HTR-8/SVneo (cell line): Measurements from ENCODE around the gene HGD.
A peak's percentile ranks its signal among the peaks of the same experiment; 100 is the strongest.
"Not testable (repeated sequence)": the region's sequence is repeated elsewhere in the genome, so short reads cannot be mapped to it uniquely, and the experiment has no call there.

Experiments
- DNase-seq: peaks from one replicate; pipeline ENCODE4 v3.0.0; 2011; ENCODE audit warnings: low spot score, mixed read lengths; ENCODE audit not compliant: insufficient read length
- FAIRE-seq: peaks from 2 replicates; lab custom pipeline; 2011; peaks lifted over from hg19 to GRCh38; lab: Jason Lieb, UNC

Gene HGD

DNA sequence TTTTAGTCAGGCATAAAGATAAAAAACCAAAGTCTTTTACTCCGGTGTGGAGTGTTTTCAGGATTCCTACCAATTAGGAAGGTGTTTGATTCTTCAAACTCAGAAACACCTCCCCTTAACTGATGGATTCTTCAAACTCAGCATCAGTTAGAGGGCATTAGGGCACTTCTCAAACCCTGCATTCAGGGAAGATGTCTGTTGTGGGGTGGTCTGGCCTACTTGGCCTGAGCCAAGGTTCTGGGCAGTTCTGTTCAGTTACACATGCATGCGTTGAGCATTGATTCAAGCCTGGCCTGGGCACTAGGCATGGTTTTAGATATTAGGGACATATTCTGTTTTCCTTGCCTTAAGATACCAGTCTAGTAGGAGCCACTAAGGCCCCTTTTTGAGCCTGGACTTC, 1.0 kb downstream of the HGD start:
- DNase-seq = no peak
- FAIRE-seq = no peak

DNA sequence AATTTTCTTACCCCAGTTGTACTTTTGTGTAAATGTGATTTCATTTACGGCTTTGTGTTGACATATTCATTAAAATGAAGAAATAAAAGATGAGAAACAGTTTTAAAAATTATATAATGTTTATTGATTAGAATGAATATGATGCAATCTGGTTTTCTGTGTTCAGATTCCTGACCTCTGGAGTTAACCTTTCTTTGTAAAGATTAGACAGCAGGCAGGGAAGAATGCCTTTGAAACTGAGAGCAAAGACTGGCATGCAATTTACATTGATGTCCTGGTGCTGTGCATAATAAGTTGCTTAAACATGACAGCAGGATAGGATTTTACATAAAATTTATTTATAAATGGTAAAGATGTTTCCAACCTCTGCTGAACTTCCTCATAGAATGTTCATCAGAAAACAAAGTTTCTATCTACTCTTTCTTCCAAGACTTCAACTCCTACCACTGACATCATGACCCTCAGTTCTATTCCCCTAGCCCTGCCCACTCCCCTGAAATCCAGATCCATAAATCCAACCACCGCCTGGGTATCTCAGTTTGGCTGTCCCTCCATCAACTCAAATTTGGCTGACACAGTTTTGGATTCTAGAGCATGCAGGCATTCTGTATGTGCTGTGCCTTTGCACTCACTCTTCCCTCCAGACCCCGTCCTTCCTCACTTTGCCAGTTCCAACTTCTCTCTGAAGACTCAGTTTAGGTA, 1.7 kb downstream of the HGD start:
- FAIRE-seq = no peak
- no peak for DNase-seq

DNA sequence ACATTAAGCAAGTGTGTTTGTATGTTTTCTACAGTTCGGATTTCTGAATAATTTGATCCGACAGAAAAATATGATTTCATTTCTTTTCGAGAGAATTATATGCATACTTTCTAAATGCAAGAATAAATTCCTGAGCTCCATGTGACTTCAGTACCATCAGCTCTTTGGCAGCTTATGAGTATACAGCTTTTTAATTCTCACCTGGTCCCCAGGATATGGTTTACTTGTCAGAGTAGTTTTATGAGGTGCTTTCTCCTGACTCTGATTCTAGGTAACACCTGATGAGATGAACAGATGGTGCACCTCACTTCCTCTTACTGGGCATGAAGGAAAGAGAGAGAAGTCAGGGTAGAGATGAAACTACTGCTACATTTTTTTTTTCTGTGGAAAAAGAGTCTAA, 3.1 kb downstream of the HGD start:
- DNase-seq (no peak), FAIRE-seq (no peak)

DNA sequence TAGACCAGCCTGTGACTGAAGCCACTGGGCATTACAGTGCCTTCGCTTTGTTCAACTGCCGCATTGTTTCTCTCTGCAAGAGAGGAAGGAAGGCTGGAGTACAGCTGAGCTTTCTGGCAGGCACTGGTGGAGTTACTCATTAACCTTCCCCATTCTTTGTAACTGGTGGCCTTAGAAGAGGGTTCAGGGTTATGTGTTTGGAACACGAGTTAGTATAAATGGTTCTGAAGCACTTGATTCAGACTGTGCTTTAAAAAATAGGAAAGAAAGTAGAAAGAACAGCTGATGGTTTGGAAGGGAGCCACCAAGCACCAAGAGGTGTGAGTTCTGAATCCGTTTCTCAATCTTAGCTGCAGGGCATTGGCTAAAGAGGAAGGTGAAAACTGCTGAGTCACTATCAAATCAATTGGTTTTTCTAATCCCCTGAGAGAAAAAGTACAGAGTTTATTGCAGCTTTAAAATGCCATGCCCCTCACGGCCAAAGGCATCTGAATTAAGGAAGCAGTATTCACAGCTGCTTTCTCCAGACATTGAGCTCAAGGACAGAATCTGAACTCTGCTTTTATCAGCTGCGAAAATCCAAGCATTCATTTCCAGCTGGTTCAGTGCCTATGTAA, 3.6 kb downstream of the HGD start:
- peak; percentile 3 for DNase-seq
- FAIRE-seq = no peak

DNA sequence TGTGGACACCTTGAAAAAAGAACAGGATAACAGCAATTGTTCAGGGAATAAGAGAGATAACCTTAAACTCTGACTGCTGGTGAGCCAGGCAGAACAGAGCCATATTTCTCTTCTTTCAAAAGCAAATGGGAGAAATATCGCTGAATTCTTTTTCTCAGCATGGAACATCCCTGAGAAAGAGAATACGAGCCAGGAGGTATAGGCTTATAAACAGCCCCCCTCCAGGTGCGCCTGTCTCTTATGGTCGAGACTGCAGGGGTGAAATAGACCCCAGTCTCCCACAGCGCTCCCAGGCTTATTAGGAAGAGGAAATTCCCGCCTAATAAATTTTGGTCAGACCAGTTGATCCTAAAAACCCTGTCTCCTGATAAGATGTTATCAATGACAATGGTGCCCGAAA, 4.8 kb downstream of the HGD start:
- DNase-seq, FAIRE-seq: not testable (repeated sequence)

DNA sequence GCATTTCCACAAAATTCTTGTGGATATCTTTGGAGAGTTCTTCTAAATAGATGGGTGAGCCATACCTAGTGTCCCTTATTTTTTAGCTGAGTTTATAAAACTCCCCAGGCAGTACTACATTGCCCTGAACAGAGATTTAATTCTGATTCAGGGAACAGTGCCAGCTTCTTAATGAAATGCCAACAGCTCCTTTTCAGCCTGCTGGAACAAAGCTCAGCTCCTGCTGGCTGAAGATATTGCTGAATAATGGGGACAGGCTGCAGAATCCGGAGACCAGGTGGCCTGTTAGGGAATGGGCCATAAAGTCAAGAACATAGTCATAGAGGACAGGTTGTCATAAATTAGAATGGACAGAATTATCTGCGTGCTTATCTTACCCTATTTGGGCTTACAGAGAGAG, 8.9 kb downstream of the HGD start:
- DNase-seq = no peak
- no peak for FAIRE-seq

DNA sequence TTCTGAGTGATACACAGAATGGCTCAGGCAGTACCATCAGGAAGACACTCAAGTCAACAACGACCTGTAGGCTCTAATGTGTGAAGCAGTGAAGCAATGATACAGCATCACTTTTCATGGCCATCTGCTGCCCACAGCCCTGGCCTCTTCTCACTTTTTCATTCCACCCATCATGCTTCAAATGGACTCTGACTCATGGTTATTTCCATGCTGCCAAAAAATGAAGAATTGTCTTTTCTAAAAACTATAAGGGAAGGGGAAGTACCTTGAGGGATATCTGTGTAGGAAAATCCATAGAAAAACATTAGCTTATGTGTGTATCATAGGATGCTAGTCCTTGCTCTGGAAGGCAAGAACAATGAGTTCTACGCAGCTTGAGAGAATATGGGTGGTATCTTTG, 11.5 kb downstream of the HGD start:
- DNase-seq (no peak), FAIRE-seq (peak; percentile 36)

DNA sequence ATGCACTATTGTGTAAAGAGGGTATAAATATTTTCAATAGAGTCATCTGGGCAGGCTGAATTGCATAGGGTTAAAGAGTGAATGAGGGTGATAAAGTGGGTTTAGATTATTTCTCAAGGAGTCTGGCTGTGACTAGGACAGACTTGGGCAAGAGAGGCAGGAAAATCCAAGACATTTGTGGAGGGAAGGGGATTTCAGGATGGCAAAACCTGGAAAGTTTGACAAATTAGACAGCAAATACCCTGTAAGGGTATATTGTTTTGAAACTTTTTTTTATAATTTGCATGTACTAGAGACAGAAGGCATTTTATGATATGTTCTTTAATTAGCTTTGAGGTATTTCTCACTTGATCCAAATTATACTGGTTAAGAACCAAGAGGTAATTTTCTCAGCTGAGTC, 17.1 kb downstream of the HGD start:
- no peak for FAIRE-seq
- no peak for DNase-seq

DNA sequence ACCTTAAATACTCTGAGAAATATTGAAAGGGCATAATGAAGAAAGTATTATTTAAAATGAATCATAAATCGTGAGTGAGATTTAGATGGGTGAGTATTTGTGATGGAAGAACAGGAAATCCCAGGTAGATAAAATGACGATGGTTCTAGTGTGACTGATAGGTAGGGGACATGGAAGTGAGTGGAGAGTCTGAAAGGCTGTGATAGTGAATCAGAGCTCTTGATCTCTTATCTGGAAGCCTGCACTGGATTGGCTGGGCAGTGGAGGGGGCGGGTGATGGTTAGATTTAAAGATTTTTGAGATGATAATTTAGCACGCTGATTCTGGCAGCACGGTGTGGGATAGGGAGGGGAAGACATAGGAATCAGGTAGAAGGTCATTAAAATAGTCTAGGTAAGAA, 20.1 kb downstream of the HGD start:
- no peak for DNase-seq
- FAIRE-seq = no peak

DNA sequence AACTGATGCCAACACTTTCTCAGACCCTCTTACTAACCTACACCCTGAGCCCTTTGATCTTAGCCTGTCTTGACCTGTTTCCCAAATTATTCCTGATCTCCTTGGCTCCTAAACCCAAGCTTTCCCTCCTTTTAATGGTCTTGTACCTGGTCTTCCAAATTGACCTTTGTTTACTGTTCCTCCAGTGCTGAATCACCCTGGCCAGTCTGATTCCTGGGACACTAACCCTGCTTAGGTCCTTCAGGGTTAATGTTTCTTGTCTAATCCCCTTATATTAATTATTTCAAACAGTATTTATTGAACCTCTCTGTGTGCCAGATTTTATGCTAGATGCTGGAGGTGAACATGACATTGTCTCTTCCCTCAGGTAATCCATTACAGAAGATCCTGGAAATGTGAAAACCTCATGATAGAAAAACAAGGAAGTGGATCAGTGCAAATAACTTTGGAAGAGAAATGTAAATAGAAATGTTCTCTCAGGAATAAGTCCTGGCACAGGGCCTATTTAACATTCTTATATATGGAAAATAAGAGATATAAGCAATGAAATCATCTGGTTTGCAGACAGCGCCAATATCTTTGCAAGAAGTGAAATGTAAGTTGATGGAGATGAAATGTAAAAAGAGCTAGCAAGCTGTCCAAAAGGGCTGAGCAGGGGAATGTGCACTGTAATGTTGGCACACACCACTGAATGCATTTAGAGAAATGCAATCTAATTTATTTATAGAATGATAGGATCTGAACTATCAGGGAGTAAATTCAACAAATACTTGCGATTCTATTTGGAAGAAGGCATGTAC, 20.7 kb downstream of the HGD start:
- no peak for DNase-seq
- FAIRE-seq = no peak

DNA sequence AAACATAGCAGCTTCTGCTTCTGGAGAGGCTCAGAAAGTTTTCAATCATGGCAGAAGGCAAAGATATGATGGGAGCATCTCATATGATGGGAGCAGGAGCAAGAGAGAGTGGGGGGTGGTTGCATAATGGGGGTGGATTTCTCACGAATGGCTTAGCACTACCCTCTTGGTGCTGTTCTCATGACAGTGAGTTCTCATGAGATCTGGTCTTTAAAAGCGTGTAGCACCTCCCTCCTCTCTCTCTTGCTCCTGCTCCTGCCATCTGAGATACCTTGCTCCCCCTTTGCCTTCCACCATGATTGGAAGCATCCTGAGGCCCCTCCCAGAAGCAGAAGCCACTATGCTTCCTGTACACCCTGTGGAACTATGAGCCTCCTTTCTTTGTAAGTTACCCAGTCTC, 22.2 kb downstream of the HGD start:
- DNase-seq (no peak), FAIRE-seq (no peak)

DNA sequence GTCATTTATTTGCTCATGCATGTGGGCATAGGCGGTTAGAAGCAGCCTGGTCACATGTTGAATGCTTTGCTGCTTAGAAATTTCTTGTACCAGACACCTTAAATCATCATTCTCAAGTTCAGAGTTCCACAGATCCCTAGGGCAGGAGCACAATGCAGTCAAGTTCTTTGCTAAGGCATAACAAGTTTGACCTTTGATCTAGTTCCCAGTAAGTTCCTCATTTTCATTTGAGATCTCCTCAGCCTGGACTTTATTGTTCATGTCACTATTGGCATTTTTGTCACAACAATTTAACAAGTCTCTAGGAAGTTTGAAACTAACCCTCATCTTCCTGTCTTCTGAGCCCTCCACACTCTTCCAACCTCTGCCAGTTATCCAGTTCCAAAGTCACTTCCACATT, 22.8 kb downstream of the HGD start:
- no peak for DNase-seq
- no peak for FAIRE-seq

DNA sequence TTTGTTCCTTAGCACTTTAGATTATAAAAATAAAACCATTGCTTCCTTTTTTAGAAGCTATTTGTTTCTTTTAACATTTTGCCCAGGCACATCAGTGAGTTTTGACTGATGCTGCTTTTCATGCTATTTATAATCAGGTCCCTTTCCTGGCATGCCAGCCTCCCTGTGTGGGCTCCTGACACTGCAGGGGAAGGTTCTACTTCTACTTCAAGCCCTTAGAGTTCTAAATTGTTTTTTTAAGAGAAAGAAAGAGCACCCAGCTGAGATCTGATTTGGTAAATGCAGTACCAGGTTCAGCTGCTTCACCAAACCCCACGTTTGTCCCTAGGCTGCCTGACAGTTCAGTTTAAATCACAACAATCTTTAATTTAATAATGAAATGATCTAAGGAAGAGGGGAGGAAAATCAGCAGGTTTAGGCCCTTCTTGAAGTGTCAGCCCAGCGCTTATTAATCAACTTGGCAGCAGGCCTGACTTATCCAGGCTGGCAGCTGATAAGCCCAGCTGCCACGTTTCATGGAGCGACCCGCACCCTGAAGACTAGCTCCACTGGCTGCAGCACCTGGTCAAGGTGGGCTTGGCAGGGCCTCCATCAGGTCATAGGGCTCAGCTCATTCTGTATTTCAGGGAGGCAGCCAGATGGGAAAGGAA, 29.0 kb downstream of the HGD start:
- FAIRE-seq (no peak), DNase-seq (no peak)

DNA sequence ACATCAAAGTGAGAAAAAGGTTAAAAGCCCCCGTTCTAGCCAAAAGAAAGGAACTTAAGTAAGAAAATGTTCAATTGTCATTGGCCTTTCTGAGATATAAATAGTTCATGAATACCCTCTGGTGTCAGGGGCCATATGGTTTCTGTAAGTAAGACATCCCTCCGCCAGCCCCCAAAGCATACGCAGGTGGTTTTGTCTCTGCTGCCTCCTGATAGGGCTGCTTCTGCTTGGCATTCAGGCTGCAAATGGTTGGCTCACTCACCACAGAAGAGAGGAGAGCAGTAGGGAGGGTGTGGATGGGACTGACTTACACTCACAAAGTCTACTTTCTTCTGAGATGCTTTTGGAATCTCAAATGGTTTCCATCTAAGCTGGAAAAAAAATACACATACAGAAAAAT, 29.8 kb downstream of the HGD start:
- FAIRE-seq (no peak), DNase-seq (no peak)

DNA sequence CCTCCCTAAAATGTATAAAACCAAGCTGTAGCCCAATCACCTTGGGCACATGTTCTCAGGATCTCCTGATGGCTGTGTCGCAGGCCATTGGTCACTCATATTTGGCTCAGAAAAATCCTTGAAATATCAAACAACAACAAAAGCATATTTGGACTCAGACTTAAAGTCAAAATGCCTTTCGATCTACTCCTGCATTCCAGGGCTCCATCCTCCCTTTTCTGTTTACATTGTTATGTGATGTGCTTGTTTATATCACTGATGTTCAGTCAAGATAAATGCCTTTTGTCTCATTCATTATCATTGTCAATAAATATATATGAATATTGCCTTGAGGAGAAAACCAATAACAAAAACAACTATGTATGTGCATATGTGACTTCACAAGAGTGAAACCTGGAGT, 31.7 kb downstream of the HGD start:
- DNase-seq = no peak

DNA sequence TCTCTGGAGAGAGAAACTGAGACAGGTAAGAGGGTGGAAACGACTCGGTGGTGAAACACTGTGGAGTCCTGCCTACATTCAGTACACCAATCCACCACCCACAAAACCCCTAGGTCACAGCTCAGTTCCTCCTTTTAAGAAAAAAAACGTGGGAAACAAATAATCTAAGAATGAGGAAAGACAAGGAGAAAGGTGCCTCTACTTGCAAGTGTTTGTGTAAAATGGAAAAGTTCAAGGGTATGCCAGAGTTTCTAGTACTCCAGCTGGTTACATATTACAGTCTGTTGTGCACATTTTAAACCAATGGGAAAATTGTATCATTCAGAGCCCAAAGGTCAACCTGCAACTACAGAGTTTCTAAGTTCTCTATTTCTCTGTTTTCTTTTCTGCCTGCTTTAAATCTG, 32.2 kb downstream of the HGD start:
- no peak for FAIRE-seq
- no peak for DNase-seq

More for the DNA sequence above, 31.7 kb downstream of the HGD start:
- no peak for FAIRE-seq

DNA sequence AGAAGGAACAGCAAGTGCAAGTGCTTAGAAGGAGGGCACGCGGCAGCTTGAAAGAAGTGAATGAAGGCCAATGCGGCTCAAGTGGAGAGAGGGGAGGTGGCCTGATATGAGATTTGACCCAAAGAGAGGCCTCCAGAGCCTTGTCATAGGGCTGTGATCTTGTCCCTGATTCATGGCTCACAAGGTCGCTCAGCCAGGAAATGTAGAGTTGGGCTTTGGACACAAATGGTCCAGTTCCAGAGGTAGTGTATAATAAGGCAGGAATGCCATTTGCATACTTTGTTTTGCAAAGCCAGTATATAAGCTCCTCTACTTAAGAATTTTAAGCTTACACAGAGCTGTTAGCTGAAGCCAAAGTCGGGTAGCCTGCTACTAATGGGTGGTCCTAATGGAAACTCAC, 33.7 kb downstream of the HGD start:
- no peak for FAIRE-seq
- no peak for DNase-seq

DNA sequence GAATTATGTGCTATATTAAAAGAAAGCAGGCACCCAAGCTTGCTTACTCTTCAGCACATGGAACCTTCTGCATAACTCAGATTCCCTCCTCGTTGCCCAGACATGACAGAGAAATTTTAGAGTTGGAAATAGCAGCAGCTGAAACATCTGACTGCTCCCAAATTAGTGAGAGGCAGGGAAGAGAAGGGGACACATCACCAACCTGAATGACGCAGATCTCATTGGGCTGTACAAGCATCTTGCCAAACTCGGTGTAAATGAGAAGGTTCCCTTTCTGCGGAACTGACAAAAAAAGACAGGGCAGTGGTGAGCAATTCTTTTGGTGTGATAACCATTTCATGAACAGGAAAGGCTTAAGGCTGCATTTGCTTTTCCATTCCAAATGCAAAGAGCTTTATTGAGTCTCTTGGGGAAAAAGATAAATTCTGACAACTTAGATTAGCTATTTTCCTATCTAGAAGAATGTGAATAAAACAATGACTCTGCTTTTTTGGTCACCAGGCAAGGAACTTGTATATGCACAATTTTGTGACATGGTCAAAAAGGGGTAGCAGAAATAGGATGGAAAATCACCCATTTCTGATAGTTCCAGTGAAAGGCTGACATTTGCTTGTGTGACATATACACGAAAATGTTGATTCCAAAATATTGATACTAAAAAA, 35.1 kb downstream of the HGD start:
- DNase-seq = no peak
- FAIRE-seq = no peak

DNA sequence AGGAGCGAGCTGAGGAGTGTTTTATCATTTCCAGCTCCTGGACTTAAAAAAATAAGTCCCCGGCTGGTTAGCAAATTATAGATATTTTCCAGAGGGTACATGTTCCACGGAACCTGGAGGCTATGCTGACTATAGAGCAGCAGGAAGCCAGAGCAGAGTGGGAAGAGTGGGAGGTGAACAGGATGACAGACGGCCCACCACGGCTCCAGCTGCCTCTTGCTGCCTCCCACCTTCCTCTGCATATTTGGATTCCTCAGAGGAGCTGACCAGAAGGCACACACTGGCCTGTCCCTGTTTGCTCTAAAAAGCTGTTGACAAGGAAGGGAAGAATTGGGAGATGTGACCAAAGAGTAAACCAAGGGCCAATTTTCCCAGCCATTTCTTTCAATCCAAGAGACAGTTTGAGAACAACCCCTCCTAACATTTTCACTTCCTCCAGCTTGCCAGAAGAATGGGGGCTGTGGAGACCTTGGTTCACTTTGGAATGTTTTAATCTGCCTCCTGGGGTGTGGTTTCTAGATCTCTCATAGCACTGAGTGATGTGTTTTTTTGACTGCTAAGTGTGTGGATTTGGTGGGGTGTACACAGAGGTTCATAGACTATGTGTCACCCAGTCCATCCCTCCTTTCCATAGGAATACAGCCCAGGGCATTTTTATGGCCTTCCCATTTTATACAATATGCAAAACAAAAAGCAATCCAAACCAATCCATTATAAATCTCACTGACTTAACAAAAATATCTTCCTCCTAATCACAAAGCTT, 36.8 kb downstream of the HGD start:
- FAIRE-seq = no peak
- no peak for DNase-seq
